Measurements from ENCODE around the gene SULT4A1.

The SULT4A1 gene

DNA sequence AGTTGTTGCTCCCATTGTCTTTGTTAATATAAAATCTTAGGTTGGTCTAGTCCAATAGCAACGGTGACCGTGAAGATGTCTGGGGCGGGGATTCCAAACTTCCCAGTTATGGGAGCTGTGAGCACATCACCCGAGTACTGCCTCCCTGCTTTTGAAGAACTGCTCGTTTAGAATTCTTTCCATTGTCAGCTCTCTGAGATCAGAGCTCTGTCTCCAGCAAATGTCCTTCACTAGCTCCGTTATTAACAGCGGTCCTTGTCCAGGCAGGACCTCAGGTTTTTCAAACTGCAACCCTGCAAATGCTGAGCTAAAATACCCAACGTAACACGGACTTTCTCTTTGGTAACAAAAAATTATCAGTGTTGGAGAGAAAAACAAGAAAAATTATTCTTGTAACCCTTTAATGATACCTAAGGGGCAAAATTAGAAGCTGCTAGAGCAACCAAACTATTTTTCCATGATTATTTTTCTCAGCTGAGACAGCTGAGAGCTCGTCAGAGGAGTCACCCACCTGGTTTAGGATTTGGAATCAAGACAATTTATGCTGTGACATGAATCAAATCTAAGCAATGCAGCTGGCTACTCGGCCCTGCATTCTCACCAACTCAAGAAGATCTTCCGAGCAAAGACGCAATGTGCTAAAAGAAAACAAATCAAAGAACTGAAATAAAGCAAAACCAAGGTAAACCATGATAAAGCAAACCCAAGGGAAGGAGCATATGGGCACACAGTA is 35.1 kb downstream of the SULT4A1 start:
- no peak for DNase-seq

GRCh38 chr22:43826142-43827002 is 35.9 kb downstream of the SULT4A1 start:
- no peak for DNase-seq

DNA sequence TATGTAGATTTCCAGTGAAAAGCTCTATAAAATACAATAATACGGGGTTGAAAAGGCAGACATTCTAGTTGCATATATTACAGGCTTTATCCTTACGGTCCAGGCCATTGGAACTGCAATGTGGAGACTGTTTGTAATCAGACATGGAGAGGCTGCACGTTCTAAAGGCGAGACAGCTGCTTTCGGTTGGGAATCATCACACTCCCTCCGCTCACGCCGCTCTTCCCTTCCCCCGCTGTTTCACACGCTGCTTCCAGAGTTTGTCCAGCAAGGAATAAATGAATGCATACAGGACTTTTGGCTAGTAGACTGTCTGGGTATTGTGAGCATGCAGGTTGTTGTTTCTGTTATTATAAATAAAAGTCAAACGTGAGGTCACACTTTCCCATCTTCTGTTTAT is 36.7 kb downstream of the SULT4A1 start:
- no peak for DNase-seq

DNA sequence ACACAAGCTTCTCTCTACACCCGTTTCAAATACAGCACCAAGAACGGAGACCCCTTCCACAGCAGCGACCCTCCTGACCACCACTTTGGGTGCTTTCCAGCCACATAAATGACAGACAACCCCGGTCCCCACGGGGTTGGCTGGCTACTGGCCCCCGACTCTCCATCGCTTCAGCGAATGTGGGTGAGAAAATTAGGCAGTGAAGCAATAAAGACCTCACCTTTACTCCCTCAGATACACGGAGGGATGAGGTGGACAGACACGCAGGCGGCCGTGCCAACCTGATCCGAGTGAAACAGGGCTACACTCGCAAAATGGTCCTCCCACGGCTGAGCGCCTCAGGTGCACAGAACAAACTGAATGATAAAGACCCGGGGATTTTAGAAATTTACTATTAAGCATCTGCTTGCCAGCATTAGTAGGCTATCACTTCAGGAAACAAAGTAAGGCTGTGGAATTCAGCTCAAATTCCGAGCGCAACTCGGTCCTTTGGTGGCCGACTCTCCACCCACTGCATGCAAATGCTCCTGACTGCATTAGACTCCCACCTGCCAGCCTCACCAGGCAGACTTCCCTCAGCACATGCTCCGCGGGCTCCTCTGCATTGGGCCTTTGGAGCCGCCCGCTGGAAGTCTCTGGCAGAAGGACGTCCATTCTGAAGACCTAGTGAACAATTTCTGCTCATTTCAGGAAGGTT is 37.4 kb downstream of the SULT4A1 start:
- no peak for DNase-seq

- no peak for DNase-seq
These were observed 38.2 kb downstream of the SULT4A1 start for GRCh38 chr22:43823911-43824665.

DNA sequence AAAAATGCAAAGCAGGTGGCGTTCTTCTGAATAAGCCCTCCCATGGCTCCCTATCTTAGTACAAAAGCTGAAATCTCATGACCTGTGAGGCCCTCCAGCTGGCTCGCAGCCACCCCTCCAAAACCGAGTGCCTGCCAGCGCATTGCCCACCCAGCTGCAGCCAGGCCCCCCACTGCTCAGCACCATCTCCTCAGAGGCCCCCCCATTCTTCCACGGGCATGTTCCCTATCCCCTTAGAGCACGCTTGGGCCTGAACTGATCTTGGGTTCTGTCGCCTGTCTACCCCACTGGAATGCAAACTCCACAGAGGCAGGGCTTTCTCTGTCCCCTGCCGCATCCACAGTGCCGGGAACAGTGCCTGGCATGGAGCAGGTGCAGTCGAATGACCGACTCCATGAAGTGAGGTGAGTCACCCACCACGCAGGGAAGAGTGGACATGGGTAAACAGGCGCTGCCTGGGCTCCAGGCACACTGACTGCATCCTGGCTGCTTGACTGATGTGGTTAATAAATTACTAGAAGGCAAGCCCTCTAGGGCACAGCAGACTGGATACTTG is 38.9 kb downstream of the SULT4A1 start:
- no peak for DNase-seq

DNA sequence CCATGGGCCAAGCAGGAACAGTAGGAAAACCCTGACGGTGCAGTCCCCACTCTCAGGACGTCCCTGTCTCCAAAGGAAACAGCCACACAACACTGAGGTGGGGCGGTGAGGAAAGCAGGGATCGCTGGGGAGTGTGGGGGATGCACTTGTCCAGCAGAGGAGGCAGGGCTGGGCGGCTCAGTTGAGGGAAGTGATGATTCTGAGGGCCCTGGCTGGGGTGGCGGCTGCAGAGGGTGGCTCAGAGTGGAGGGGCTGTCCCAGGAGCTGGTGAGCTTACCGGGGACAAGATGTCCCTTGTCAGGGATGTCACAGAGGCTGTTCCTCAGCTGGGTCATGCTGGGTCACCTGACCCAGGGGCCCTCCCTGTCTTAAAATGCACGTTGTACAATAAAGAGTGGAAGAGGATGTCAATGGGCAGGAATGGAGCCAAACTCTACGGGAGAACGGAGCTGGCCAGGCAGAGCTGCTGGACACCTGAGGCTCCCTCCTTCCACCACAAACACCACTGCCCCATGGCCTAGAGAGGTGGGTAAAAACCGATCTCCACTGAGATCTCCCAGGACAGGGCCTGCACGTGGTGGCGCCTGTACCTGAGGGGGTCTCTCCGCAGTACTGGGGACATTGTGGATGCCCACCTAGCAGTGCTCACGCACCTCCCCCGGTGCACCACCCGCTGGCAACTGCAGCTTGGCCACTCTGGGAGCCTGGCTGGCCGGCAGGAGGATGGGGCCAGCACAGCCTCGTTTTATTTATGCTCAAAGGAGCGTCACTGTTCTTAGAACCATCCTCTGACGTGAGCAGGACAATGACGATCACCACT is 40.5 kb downstream of the SULT4A1 start:
- DNase-seq, result no peak

DNA sequence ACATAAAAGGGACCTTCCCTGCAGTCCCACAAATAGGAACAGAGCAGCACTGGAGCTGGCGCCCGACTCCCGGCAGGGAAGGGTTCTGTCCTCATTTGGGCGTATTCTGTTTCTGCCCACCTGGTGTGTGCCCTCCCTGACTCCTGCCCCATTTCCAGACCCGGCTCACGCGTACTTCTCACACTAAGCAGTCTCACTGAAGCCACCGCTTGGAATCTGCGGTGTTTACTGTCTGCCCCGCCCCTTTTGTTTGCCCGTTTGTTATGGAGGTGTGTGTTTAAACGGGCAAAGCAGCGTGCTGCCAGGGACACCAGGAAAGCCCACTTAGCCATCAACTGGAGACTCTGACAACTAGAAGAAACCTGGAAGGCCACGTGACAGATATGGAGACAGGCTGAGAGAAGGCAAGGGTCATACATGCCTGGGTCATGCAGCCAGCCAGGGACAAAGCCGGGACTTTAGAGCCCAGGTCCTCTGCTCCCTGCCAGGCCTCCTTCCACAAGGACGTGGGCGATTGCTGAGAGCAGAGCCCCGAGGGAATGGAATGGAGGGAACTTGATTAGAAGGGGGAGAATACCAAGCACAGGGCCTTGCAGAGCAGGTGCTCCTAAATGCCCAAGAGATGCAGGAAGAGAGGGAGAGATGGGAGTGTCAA is 41.5 kb downstream of the SULT4A1 start:
- no peak for DNase-seq

DNA sequence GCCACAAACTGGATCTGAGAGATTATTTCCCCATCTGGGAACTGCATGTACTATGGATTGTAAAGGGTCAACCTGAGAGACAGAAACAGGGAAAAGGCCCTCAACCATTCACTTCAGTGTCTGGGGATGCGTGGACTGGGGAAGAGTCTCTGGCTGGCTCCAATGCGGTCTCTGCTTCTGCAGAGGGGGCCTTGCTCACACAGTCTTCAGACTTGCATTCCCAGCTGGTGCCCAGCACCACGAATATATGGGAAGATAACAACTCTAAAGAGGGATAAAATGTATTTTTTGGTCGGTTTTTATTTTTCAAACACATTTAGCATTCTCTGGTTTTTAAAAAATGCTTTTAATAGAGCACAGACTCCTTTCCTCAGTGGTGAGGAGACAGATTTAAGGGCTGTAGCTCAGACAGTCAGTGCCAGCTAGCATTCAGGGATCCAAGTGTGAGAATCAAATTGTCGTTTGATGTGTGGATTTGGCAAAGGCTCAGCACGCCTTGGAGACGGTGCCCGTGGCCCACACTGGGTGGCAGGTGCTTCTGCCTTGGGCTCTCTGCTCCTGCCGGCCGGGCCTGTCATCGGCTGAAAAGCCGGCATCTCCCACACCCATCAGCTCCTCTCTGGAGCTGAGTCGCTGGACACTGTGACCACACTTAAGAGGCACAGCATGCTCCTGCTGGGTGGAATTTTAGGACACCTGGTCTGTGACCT is 42.2 kb downstream of the SULT4A1 start:
- DNase-seq, result no peak

- DNase-seq, result no peak
These were observed 42.8 kb downstream of the SULT4A1 start for GRCh38 chr22:43819421-43819921.

- no peak for DNase-seq
These were observed 43.3 kb downstream of the SULT4A1 start for GRCh38 chr22:43818981-43819380.

DNA sequence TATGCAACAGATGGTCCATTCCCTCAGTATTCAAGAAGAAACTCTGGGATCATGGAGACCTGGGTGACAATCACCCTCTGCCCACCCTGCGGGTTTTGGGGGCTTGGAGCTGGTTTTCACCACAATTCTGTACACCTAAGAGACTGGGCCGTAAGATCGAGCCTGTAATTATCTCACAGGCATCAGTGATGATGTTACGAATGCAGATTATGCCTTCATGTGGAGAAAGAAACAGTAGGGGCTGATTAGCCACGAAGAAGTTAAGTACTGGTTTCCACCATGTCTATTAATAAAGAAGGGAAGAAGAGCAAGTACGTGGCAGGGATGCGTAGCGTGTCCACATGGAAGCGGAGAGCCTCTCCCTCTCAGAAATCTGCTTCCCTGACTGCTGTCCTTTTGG is 44.9 kb downstream of the SULT4A1 start:
- no peak for DNase-seq

GRCh38 chr22:43814264-43814663 is 48.0 kb downstream of the SULT4A1 start:
- no peak for DNase-seq

GRCh38 chr22:43812890-43813289 is 49.4 kb downstream of the SULT4A1 start:
- no peak for DNase-seq

GRCh38 chr22:43812149-43812842 is 50.0 kb downstream of the SULT4A1 start, which contains the start of gene EFCAB6:
Gene EFCAB6, minus strand, starts transcription at chr22:43812305. Its CDS starts 29,987 bp downstream, at chr22:43782318.
- DNase-seq, result peak; percentile 91 to 92

DNA sequence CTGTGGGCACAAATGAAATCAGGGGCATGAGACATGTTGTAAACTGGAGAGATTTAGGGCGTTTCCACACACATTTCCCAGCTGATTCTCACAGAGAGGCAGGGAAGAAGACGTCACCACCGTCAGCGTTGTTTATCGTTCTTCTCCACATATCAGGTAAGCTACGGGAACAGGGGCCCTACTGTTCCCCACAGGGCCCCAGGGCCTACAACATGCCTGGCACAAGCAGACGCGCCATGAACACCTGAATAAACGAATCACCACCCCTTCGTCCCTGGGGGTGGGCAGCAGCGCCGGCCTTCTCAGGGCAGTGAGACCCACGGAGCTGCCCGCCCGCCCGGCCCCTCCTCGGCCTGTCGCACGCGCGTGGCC is 50.5 kb downstream of the SULT4A1 start:
- DNase-seq, result no peak

DNA sequence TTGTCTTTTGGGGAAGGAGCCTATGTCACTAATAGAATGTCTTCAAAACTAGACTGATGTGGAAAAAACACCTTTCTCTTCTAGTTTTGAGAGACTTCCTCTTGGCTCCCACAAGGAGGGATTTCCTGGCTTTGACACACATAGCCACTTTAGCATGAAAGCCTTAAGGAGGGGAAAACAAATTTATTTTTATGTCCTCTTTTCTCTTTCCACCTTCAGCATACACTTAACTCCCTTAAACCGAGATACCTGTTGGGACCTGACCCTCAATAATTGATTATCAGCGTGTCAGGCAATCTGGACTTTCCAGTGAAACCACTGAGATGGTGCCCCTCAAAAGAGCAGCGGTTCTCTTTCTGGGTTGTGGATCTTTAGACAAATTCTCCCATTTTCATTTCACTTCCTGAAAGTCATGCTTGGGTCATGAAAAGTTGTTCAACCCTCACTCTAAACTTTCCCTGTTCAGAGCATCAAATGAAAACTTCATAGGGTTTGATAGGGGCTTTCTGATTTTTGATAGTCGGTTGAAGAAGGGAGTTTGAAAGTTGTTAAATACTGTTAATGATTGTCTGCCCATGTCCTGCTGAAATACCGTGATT is 59.3 kb downstream of the SULT4A1 start:
- DNase-seq, result no peak

GRCh38 chr22:43800970-43801369 is 61.3 kb downstream of the SULT4A1 start:
- DNase-seq, result no peak

GRCh38 chr22:43798492-43798891 is 63.8 kb downstream of the SULT4A1 start:
- DNase-seq, result no peak

All from activated CD4-positive, alpha-beta T cell treated with anti-CD3 and anti-CD28 coated beads for 4 hours (primary cell).